ENCODE measurements around the gene VAV3.
"Not testable (repeated sequence)": the region's sequence is repeated elsewhere in the genome, so short reads cannot be mapped to it uniquely, and the experiment has no call there.

VAV3 gene

DNA sequence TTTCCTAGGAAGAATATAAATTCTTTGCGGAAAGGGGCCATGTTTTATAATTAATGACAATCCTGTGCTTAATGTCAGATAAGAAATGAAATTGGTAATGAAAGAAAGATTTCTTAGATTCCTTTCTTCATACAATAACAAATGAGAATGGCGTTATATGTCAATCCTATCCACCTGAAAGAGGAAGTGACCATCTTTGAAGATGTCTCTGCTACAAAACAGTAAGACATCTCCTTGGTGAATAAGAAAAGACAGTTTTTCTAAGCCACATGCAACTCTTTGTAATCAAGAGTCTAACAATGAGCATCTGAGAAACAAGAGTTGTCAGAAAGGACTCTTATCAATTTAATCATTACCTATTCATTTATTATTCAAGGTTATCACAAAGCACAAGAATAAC lies 286.0 kb downstream of the VAV3 start:
- DNase-seq, result no peak

DNA sequence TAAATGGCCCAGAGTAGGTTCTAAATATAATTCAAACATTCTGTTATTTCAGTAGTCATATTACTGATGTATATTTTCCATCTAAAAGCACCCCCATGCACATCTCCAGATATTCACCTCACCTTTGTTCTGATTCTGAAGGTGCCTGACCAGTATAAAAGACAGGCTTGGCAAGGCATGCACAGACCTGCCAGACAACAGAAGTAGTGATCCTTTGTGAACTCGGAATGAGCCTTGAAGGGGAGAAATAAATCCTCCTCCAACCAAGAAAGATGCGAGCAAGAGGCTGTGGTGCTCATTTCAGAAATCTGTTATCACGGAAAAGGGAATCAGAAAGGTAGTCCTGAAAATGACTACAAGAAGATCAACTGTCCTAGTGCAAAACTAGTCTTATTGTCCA lies 287.3 kb downstream of the VAV3 start:
- DNase-seq, result no peak

DNA sequence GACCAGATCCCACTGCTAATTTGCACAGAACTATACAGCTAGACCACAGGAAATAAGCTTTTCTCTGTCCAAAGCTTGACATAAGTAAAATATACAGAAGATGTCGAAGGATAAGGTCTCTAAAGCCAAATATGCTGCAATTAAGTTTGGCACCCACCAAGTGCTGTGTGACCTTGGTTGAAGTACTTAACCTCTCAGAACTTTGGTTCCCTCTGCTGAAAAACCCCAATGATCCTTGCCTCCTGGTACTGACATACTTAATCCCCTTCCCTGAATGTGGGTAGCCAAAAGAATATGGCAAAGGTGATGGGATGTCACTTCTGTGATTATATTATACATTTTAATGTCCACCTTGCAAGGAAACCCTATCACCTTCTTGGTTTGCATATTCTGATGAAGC lies 290.5 kb downstream of the VAV3 start:
- DNase-seq, result no peak

DNA sequence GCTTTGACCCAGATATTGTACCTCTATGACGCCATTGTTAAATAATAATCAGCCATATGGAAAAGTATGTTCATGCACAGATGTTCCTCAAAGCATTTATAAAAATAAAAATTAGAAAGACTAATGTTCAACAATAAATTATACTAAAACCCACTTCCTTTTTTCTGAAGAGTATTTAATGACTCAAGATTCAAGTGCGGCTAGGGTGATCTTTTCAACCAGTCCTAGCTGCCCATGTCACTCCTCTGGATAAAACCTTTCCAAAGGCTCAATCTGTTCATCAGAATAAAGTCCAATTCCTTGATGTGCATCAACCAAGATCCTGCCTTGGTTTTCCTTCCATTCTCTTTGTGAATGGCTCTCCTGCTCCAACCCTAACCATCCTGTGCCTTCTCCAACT lies 292.0 kb downstream of the VAV3 start:
- no peak for DNase-seq

DNA sequence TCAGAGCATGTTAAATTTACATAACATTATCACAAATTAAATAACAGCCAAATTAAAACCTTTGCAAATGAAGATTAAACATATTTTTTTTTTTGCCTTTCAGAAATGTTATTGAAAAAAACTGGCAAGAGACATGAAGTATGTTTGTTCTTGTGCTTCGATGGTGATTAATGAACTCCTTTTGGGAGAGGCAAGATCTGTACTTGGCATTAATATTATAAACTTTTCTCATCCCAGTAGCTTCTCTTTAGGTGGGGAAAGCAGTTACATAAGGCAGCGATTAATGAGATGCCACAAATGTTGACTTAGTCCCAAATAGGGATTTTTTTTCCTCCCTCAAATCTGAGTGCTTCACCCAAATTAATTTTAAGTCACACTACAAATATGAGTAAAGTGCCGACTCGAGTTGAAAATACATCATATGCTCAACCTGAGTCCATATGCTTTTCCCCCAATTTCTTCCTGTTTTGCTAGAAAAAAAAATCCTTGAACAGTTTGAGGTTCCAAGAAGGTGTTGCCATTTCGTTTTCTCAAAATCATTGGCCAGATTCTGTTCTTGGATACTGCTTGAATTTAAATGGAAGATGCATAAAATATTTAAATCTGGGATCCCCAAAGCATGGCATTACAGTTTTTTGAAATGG lies 294.5 kb downstream of the VAV3 start:
- DNase-seq, result no peak

DNA sequence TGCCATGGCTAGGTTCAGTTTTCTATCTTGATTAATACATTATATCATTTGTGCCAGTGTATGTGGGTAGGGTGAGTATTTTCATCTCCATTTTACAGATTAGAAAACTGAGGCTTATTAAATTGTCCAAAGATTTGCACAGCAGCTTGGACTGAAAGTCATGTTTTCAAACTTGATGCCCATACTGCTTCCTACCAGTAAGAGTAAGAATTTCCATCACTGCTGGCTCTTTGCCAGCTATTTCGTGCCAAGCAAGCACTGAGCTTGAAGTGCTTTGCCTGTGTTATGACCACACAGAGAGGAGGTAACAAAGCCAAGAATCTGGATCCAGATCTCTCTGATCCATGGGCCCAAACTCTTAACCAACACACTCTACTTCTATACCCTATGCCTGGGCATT lies 295.0 kb downstream of the VAV3 start:
- DNase-seq, result no peak

DNA sequence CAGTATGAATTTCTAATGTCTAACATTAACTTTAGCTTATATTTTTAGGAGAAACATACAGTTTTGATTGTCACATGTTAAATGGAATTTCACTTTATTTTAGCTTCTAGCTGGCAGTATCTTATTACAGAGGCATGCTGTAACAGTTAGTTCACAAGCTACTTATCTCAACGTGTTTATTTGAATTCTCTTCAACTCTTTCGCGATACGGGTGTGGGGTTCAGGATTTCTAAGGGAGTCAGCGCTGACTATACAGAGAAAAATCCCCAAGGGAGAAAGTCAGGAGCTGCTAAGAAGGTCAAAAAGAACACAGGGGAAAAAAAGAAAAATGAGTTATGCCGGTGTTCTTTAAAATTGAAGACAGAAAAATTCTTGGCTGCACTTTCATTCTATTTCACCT lies 296.2 kb downstream of the VAV3 start:
- DNase-seq, result no peak

DNA sequence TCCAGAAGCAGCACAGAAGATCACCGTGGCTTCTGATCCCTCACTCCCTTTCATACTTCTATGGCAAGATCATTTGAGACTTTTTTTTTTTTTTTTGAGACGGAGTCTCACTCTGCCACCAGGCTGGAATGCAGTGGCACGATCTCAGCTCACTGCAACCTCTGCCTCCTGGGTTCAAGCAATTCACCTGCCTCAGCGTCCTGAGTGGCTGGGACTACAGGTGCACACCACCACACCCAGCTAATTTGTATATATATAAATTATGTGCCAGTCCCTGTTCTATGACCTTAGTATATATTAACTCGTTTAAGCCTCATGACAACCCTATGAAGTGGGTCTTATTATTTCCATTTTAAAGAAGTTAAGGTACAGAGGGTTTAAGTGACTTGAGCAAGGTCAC lies 298.5 kb downstream of the VAV3 start:
- DNase-seq, result no peak

DNA sequence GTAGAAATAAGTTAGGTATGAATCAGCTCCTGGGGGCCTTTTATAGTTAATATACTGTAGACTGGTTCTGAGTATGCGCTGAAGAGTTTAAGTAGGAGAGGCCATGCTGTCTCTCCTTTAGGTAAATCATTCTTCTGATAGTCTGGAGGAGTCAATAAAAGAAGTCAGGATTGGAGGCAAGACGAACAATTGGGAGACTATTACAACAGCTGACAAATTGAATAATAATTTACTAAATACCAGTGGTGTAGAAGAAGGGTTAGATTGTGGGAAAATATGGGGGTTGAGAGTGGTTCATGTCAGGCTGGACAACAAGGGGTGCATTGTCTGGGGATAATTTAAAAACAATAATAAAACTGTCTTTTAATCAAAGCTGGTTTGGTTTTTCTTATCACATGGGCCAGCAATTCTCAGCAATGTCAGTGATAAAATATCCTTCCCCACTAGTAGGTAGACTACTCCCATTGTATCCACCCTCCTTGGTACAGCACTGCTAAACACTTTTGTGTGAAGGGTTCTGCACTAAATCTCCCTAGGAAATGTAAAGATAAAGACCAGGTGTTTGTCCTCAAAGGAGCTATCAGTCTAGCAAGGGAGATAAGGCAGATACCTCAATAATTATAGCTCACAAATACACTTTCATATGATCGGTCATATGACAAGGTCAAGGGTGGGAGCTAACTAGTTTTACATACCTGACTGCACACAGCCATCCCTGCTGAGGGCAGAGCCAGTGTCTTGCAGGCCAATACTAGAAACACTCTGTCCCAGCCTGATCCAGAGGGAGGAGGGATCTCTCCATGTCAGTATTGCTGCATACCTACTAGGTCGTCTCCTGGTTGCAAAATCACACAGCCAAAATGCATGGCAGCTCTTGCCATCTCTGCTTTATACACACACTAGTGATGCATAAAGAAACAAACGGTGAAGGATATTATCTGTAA lies 299.7 kb downstream of the VAV3 start:
- DNase-seq, result no peak

DNA sequence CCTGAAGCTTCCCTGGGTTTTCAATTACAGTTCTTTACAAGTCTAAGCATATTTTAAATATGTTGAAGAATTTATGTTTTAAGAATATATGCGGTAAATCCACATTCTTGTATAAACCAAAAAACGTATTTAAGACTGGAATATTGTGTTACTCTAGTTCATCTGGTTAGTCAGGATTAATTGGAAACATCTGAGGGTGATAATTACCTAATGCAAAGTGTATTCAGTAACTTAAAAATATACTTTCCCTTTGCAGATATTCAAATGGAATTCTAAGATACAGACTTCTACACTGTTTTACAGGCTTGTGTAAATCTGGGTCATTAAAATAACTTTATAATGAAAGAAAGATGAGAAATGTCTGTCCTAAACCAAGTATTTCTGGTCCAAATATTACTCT lies 302.0 kb downstream of the VAV3 start:
- no peak for DNase-seq

DNA sequence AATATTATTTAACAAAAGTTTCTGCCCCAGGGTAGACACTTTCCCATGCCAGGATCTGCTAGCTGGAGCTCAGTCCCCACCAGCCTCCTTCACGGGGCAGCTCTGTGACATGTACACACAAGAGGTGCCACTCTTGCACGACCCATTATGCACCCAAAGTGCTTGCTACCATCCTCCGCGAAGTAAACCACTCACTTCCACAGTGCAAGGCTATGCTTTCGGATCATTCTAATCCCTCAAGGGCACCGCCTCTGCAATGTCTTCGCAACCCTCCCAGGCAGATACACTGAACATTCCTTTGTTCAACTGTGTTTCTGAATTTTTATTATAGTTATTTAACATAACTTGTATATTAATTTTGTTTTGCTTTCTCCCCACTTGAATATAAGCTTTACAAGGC lies 303.8 kb downstream of the VAV3 start:
- DNase-seq, result no peak

DNA sequence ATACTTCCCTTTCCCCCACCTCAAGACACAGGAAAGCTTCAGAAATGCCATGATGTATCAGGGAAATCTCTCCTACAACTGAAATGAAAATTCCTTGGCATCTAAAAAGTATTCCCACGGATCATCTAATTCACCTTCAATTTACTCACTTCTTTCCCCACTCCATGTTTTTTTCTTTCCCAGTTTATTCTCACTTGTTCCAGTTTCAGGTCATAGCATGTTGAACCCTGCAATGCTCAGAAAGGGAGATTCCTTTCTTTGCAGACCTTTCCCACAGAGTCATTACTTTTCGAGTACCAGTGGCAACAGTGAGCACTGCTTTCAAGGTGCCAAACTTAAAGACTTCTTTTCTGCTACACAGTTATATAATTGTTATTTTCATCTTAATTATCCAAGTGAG lies 305.0 kb downstream of the VAV3 start:
- no peak for DNase-seq

DNA sequence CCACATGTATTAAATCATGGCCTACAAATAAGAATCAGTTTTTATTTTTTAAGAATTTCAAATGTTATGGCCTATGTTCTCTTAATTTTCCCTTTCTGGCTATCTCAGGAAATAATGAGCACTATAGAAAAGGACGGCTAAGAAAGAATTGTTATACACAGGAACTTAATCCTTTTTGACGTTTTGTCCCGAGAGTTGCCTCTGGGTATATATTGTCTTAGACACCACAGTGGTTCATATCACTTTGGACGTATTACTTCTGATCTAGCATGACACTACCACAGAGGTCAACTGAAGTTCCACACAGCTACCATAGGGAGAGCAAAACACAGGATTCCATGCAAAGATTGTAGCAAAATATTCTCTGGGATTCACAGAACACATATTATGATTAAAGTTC lies 307.6 kb downstream of the VAV3 start:
- DNase-seq, result no peak

DNA sequence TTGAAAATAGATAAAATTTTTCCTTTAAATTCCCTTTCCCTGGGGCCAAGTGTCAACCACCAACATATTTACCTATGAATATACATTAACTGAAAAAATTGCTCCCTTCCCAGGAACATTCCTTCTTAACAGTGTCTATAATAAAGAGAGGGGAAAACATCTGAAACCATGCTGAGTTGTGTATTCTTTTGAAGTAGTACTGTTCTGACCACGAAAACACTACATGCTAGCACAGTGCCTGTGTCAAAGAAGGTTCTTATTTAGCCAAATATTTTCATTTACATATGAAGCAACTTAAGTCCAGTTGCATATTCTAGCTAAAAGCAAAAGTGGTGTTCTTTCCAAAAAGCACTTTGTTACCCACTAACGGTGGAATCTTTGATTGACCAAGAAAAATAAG lies 311.2 kb downstream of the VAV3 start:
- no peak for DNase-seq

DNA sequence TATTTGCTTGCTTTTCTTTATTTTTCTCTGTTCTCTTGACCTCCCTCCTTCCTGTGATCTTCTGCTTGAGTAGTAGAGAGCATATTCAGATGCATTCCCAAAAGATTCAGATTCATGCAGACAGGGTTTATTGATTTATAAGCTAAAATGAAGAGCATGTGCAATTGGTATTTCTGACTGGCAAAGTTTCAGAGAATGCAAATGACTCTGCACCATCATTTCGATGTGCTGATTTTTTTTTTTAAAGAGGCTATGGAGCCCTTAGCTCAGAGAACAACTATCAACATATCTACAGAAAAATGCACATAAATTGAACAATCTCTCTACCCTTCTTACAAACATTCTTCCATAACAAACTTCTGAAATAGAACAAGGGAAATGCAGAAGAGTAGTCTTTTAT lies 312.0 kb downstream of the VAV3 start:
- DNase-seq, result no peak

DNA sequence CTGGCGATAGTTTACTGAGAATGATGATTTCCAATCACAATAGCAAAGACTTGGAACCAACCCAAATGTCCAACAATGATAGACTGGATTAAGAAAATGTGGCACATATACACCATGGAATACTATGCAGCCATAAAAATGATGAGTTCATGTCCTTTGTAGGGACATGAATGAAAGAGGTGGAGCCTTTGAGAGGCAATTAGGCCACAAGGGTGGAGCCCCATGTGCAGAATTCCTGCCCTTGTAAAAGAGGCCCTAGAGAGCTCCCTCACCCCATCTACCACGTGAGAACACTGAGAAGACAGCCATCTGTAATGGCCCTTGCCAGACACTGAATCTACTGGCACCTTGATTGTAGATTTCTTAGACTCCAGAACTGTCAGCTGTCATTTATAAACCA lies 314.2 kb downstream of the VAV3 start:
- not testable (repeated sequence) for DNase-seq

DNA sequence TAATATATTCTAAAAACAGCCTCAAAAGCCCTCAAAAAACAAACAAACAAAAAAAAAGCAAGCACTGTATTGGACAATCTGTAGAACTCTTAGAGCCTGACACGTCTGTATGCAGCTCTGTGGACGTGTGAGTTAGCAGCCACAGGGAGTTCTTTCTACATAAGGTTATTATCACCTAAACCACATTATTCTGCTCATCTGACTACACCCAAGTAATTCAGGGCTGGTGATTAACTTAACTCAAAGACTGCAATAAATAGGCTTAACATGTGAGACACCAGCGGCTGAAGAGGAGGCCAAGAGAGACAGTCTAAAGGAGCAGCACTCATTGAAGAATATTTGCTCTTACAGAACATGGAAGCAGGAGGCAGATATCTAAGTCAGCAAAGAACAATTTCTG lies 316.0 kb downstream of the VAV3 start:
- DNase-seq, result no peak

DNA sequence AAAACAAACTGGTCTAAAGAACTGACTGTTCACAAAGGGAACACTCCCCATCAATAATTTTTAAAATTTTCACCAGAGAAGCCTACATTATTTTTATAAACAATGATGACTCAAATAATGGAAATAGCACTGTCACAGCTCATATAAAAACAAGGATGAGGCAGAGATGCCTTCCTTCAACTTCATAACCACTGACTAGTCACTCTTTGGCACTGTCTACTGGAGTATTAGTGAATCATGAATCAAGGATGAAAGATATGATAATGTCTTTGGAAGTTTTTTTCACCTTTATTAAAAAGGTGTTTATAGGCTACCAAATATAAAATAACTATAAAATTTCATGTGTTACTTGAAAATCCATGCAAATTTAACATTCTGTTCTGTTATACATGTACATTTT lies 316.9 kb downstream of the VAV3 start:
- no peak for DNase-seq

DNA sequence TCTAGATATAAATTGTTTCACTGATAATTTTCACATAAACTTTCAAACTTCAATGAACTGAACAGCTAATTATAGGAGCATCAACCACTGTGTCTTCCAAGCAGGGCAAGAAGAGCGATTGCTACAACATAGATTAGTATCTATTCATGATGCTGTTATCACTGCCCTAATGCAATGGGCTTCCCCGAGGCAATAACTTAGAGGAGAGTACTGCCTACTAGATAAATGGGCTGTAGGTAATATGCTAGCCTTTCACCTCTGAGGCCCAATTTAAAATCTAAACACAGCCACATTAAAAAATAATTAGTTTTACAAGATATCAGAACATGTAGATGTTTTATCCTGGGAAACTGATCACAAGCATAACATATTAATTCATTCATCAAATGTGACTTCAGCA lies 318.0 kb downstream of the VAV3 start:
- DNase-seq, result no peak

DNA sequence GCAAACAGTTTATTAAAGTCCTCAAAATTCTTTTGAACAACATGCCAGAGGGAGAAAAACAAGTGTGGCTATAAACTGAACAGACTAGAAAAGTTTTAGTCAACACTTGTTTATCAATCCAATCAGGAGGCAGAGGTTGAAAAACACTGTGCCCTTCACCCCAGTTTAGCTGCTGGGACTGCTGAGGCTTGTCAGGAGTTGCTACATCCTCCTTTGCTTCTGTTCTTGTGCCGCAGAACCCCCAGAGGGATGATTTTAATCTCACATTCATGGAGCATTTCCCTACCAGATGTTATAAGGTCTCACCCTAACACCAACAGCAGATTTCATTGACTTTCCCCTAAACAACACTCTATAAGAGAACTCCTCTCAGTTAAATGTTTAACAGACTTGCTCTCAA lies 321.2 kb downstream of the VAV3 start:
- DNase-seq, result peak; percentile 56

DNA sequence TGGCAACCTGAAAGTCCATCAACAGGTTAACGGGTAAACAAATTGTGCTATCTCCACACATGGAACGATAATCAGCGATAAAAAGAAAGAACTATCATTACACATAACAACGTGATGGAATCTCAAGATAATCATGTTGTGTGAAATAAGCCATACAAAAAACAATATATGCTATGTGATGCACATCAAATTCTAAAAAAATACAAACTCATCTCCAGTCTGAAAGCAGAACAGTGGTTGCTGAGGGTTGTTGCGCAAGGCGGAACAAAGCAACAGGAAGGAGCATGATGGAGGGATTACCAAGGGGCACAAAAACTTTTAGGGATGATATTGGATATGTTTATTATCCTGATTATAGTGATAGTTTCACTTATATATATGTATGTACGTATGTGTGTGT lies 324.8 kb downstream of the VAV3 start:
- DNase-seq, result peak; percentile 22

DNA sequence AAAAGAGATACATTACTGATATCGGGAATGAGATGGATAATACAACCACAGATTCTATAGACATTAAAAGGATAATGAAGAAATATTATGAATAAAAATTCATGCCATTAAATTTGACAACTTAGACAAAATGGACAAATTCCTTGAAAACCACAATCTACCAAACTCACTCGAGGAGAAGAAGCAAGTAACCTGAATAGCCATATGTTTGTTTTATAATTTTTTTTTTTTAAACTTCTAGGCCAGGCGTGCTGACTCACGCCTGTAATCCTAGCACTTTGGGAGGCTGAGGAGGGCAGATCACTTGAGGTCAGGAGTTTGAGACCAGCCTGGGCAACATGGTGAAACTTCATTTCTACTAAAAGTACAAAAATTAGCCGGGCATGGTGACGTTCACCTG lies 327.9 kb downstream of the VAV3 start:
- DNase-seq, result no peak

DNA sequence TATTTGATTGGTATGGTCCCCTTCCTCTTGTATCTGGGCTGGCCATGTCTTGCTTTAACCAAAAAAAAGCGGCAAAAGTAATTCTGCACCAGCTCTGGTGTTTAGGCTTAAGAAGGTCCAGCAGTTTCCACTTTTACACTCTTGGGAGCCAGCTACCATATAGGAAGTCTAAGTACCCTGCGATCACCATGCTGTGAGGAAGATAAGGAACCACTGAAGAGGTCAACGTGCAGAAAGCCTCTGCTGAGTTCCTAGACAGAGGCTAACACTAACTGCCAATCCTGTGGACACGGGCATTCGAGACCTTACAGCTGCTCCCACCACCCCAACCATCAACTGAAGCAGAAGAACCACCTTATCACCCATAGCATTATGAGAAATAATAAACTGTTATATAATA lies 331.4 kb downstream of the VAV3 start:
- DNase-seq, result no peak

DNA sequence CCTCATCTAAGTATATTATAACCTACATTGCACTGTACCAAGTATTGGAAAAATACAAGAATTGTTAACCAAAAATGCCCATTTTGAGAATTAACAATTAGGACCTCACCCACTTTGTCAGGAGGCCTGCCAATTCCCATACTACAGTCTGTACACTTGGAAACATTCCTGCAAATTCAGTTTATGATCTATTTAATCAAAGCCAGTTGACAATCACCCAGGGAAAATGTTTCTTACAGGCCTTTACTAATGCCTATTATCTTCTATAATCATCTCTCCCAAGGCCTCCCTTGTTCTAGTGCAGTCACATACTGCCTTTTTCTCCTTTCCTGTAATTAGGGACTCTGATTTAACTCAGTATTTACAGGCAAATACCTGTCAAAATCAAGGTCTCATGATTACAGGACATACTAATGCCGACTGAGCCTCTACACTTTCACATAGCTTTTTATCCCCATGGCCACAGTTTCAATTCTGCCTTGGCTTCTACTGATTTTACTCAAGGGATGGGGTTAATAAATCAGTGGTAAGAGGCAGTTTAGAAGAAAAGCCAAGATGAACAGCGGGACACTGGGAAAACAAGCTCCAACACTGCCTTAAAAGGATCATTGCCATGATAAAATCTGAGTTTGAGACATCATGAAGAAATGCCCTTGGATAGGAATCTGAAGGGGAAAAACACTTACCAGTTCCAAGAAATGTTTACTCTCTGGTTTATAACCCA lies 338.7 kb downstream of the VAV3 start:
- DNase-seq, result no peak

Data from GF-D8 (cell line).